SK-MEL-5 (cell line): ENCODE data around the gene C12orf57. TPM values are rescaled to one million over a fixed set of nuclear protein-coding genes. Genes with fewer than 3 reads are reported as not detected.
"Not testable (repeated sequence)": the region's sequence is repeated elsewhere in the genome, so short reads cannot be mapped to it uniquely, and the experiment has no call there.

ENCODE experiments used
- DNase-seq: peaks from one replicate; pipeline ENCODE4 v3.0.0-alpha.2; 2016; ENCODE audit warnings: low read depth, low spot score
- in situ Hi-C: cut with HindIII; loops from 2 replicates; pipeline ENCODE4 v1.10.0; 2016; ENCODE audit warnings: low sequenced_read_pairs, high pct_unique_total_duplicates, low pct_unique_long_range_greater_than_20kb
- polyA plus RNA-seq, 2 experiments: library from polyadenylated mRNA; depleted of rRNA; stranded (reverse); fragments of >200 nt; gene quantifications; 2 replicates each; pipeline ENCODE4 v1.2.3, GENCODE V29; 2015
- total RNA-seq: library from RNA; depleted of rRNA; stranded (reverse); fragments of >200 nt; shearing (Covaris generic); gene quantifications from 2 replicates; pipeline ENCODE4 v1.2.3, GENCODE V29; 2014; rRNA removed

The C12orf57 gene
- 118 and 135 TPM in 2 replicates for total RNA-seq
- polyA plus RNA-seq (2015; cell fraction: cytosol; rRNA removed): 121 and 213 TPM in 2 replicates
- 14.3 and 25.2 TPM in 2 replicates for polyA plus RNA-seq (2015; cell fraction: nucleus; rRNA removed)

DNA sequence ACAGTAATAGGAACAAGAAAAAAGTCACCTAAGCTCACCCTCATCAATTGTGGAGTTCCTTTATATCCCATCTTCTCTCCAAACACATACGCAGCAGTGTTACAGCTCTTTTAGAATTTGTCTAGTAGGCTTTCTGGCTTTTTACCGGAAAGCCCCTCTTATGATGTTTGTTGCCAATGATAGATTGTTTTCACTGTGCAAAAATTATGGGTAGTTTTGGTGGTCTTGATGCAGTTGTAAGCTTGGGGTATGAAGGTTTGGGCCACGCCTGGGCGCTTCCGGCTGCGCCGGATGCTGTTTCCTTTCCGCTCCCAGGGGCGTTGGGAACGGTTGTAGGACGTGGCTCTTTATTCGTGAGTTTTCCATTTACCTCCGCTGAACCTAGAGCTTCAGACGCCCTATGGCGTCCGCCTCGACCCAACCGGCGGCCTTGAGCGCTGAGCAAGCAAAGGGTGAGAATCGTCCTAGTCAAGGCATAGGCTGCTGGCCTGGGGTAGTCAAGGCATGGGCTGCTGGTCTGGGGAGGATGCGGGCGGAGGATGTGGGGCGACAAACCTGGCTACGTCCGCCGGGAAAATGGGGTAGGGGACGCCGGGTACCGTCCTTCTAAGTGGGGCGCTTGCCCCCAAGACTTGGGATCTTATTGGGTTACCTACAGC, at the start of gene C12orf57, which contains the start of gene RNU7-1:
Gene C12orf57, plus strand, starts transcription at position 301 of the 659 bp plus-strand sequence. Its CDS starts 100 bp downstream, at position 401.
Gene RNU7-1, plus strand, starts transcription at position 95 of the 659 bp plus-strand sequence.
- in situ Hi-C loops: no loop called here
- peak; percentile 97 for DNase-seq

DNA sequence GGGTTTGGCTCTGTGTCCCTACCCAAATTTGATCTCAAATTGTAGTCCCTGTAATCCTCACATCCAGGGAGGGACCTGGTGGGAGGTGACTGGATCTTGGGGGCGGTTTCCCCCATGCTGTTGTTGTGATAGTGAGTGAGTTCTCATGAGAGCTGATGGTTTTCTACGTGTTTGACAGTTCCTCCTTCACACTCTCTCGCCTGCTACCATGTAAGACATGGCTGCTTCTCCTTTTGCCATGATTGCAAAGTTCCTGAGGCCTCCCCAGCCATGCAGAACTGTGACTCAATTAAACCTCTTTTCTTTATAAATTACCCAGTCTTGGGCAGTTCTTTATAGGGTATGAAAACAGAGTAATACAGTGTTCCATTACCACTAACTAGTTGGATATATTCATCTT, 49.5 kb upstream of the C12orf57 start:
- in situ Hi-C loops: no loop called here
- no peak for DNase-seq

- DNase-seq: no peak
- in situ Hi-C loops: no loop called here
Measured at GRCh38 chr12:6896846-6897435, 46.9 kb upstream of the C12orf57 start.

- in situ Hi-C loops: no loop called here
- DNase-seq: no peak
Measured at GRCh38 chr12:6899427-6899826, 44.4 kb upstream of the C12orf57 start.

- DNase-seq: no peak
- in situ Hi-C loops: no loop called here
Measured at GRCh38 chr12:6899837-6900519, 43.8 kb upstream of the C12orf57 start.

- in situ Hi-C loops: no loop called here
- DNase-seq: no peak
Measured at GRCh38 chr12:6902448-6902847, 41.4 kb upstream of the C12orf57 start.

- DNase-seq: no peak
Measured at GRCh38 chr12:6903722-6904121, 40.1 kb upstream of the C12orf57 start.

DNA sequence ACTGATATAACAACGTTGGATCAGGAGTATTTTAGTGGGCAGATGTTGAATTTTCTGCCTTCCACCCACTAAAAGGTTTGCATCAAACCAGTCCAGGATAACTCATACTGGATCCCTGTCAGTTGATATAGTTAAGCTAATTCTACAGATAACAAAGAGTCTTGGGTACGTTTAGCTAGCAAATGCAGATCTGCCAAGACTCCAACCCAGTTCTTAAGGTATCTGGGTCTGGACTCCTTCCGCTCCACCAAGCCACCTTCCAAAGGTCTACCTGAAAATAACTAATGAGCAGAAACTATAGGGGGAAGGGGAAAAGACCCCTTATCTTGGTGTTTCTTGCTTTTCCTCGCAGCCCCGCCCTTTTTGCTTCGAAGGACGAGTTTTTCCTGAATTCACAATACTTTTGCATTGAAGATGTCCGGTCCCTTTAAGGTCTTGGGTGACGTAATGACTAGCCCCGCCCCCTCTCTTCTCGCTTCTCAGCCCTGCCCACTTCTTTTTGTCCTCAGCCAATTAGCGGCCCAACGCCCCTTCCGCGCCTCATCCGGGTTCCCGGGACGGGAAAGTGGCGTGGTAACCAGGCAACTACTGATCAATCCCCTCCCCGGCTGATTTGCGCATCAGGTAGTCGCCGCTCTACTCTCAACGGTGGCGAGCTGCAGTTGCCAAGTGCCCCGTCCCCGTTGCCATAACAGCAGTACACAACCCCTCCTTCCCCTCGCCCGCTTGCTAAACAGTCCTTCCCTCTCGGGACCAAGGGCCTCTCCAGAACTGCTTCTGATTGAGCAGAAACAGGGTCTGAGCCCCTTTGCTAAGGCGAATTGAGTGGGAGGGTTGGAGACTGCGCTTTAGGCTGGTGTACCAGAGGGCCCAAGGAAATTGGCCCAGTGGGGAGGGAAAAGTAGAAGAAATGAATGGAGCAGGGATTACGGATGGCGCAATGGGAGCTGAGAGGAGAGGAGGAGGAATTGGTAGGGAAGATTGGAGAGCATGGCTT, 39.2 kb upstream of the C12orf57 start, which contains the start of gene LRRC23:
Gene LRRC23, plus strand, starts transcription at position 543 of the 997 bp plus-strand sequence. CDS start 812 bp downstream, outside the sequence.
- in situ Hi-C loops: no loop called here

More at GRCh38 chr12:6903722-6904121, 40.1 kb upstream of the C12orf57 start:
- in situ Hi-C loops: no loop called here

DNA sequence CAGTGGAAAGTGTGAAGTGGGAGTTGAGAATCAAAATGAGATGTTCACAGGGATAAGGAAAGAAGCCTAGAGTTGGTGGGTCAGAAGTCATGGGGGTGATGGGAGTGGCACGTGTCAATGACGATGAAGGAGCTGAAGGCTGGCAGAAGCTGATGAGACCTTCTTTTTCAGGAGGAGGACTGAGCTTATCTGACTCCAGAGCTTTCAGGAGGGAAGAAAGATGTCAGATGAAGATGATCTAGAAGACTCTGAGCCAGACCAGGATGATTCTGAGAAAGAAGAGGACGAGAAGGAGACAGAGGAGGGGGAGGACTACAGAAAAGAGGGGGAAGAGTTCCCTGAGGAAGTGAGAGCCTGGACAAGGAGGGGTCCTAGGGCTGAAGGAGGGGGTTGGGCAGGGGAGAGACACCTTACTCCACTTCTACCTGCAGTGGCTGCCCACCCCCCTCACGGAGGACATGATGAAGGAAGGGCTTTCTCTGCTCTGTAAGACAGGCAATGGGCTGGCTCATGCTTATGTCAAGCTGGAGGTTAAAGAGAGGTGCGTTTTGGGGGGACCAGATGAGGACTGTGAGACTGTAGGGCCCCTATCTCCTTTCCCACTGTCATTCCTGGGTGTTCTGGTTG, 38.3 kb upstream of the C12orf57 start:
- no peak for DNase-seq
- in situ Hi-C loops: no loop called here

More for the DNA sequence above, 39.2 kb upstream of the C12orf57 start, which contains the start of gene LRRC23:
- DNase-seq: peak; percentile 95

- in situ Hi-C loops, DNase-seq: not testable (repeated sequence)
Measured at GRCh38 chr12:6908141-6908540, 35.7 kb upstream of the C12orf57 start.

DNA sequence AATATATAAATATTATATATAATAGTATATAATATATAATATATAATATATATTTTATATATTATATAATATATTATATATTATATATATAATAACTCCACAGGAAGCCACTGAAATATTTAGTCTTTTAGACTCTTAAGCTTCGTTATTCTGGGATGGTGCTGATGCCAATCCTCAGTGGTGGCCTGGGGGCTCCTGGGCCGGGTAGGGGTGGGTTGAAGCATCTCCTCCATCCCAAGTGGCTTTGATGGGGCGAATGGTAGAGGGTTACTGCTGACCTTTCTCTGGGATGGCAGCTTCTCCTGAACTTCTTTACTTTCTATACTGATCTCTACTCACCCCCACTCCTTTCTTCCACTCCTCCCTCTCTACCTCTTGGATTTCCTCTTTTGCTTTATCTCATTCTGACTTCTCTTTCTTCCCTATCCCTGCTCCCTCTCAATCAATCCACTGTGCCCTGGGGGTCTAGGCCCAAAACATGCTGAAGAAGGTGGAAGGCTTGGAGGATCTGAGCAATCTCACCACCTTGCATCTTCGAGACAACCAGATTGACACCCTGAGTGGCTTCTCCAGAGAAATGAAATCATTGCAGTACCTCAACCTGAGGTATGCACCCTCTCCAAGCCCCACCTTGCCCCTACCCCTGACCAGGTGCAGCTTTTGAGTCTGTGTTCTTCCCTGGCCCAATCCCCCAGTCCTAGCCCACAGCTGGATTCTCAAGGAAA, 34.2 kb upstream of the C12orf57 start:
- DNase-seq: no peak
- in situ Hi-C loops: no loop called here

DNA sequence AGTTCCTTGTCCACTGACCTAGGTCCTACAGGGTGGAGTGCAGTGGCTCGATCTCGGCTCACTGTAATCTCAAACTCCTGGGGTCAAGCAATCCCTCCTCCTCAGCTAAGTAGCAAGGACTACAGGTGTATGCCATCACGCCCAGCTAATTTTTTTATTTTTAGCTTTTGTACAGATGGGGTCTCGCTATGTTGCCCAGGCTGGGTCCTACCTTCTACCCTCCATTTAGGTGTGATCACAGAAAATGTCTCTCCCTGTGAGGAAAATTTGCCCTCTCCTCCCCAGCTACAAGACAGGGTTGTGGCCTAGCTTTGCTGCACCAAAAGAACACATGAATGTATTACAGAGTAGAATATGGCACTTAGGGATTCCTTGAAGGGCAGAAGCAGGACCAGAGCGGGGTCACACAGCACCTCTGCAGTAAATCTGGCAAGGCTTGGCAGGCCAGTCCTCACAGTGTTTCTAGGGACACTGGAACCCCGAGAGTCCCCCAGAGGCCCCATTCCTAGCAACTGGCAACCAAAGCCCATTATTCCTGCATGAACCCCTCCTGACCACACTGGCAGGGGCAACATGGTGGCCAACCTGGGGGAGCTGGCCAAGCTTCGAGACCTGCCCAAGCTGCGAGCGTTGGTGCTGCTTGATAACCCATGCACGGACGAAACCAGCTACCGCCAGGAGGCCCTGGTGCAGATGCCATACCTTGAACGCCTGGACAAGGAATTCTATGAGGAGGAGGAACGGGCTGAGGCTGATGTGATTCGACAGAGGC, 31.5 kb upstream of the C12orf57 start:
- DNase-seq: no peak
- in situ Hi-C loops: no loop called here

DNA sequence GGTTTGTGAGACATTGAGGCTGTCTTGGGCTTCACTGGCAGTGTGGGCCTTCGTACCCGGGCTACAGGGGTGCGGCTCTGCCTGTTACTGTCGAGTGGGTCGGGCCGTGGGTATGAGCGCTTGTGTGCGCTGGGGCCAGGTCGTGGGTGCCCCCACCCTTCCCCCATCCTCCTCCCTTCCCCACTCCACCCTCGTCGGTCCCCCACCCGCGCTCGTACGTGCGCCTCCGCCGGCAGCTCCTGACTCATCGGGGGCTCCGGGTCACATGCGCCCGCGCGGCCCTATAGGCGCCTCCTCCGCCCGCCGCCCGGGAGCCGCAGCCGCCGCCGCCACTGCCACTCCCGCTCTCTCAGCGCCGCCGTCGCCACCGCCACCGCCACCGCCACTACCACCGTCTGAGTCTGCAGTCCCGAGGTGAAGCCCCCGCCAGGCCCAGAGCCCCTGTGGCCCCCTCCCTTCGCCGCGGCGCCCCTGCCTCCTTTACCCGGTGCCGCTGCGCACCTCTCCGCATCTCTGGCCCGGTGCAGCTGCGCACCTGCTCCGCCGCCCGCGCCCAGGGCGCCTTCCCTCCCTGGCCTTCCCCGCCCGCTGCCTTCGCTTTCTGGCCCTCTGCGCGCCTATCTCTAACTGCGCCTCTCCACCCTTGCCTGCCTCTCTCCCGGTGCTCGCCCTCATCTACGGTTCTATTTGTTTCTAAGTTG, 29.4 kb upstream of the C12orf57 start, which contains the start of gene ENO2:
Gene ENO2, plus strand, starts transcription at position 335 of the 701 bp plus-strand sequence. CDS start 1,253 bp downstream, outside the sequence.
- no peak for DNase-seq
- in situ Hi-C loops: no loop called here

GRCh38 chr12:6914947-6915788, 28.7 kb upstream of the C12orf57 start:
- no peak for DNase-seq
- in situ Hi-C loops: no loop called here
